ENCODE results near the gene WNT10A.
"Not testable (repeated sequence)": the region's sequence is repeated elsewhere in the genome, so short reads cannot be mapped to it uniquely, and the experiment has no call there.

The WNT10A gene

GRCh38 chr2:218925434-218925833, 44.8 kb downstream of the WNT10A start:
- Histone ChIP-seq H4K20me1 (ENCODE audit: insufficient read depth, low read length) (no peaks in the 10 kb centered on the region), H3K27ac (ENCODE audit: low read depth, low read length, poor library complexity, severe bottlenecking) (no peak overlapping the region), H3K9me3 (ENCODE audit: low read length) (no peaks in the 10 kb centered on the region), H3K27me3 (ENCODE audit: insufficient read depth, low read length) (no peaks in the 10 kb centered on the region), H3K9ac (ENCODE audit: low read length) (no peak overlapping the region), H3K79me2 (ENCODE audit: insufficient read depth, low read length) (no peaks in the 10 kb centered on the region), H3K4me1 (ENCODE audit: insufficient read depth, low read length, severe bottlenecking) (no peaks in the 10 kb centered on the region), H2AFZ (ENCODE audit: low read length) (no peak overlapping the region), H3K9me2 (ENCODE audit: low read depth, low read length) (no peaks in the 10 kb centered on the region), H3K4me2 (ENCODE audit: low read length) (no peak overlapping the region), H3K36me3 (ENCODE audit: insufficient read depth, low read length) (no peaks in the 10 kb centered on the region), H3K4me3 (ENCODE audit: low read depth, low read length, poor library complexity, severe bottlenecking) (no peak overlapping the region), H3F3A (ENCODE audit: insufficient read depth, low read length) (no peaks in the 10 kb centered on the region)
- no peak for TF ChIP-seq EZH2 (IDR thresholded peaks at IDR 0.05; ENCODE audit: borderline replicate concordance, low read length)
- TF ChIP-seq, protein P1, sequence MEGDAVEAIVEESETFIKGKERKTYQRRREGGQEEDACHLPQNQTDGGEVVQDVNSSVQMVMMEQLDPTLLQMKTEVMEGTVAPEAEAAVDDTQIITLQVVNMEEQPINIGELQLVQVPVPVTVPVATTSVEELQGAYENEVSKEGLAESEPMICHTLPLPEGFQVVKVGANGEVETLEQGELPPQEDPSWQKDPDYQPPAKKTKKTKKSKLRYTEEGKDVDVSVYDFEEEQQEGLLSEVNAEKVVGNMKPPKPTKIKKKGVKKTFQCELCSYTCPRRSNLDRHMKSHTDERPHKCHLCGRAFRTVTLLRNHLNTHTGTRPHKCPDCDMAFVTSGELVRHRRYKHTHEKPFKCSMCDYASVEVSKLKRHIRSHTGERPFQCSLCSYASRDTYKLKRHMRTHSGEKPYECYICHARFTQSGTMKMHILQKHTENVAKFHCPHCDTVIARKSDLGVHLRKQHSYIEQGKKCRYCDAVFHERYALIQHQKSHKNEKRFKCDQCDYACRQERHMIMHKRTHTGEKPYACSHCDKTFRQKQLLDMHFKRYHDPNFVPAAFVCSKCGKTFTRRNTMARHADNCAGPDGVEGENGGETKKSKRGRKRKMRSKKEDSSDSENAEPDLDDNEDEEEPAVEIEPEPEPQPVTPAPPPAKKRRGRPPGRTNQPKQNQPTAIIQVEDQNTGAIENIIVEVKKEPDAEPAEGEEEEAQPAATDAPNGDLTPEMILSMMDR (IDR thresholded peaks at IDR 0.05; ENCODE audit: low read length), result no peak

GRCh38 chr2:218927422-218927821, 46.8 kb downstream of the WNT10A start:
- Histone ChIP-seq H3K4me1 (ENCODE audit: insufficient read depth, low read length, severe bottlenecking) (no peaks in the 10 kb centered on the region), H3K36me3 (ENCODE audit: insufficient read depth, low read length) (no peaks in the 10 kb centered on the region), H3K27ac (ENCODE audit: low read depth, low read length, poor library complexity, severe bottlenecking) (no peak overlapping the region), H3F3A (ENCODE audit: insufficient read depth, low read length) (no peaks in the 10 kb centered on the region), H3K27me3 (ENCODE audit: insufficient read depth, low read length) (no peaks in the 10 kb centered on the region), H4K20me1 (ENCODE audit: insufficient read depth, low read length) (no peaks in the 10 kb centered on the region), H3K9me2 (ENCODE audit: low read depth, low read length) (no peaks in the 10 kb centered on the region), H3K9ac (ENCODE audit: low read length) (no peak overlapping the region), H3K4me3 (ENCODE audit: low read depth, low read length, poor library complexity, severe bottlenecking) (no peak overlapping the region), H2AFZ (ENCODE audit: low read length) (no peak overlapping the region), H3K79me2 (ENCODE audit: insufficient read depth, low read length) (no peaks in the 10 kb centered on the region), H3K4me2 (ENCODE audit: low read length) (no peak overlapping the region), H3K9me3 (ENCODE audit: low read length) (no peaks in the 10 kb centered on the region)
- TF ChIP-seq, protein P1 (IDR thresholded peaks at IDR 0.05; ENCODE audit: low read length), result no peak
- TF ChIP-seq EZH2 (IDR thresholded peaks at IDR 0.05; ENCODE audit: borderline replicate concordance, low read length), result no peak

DNA sequence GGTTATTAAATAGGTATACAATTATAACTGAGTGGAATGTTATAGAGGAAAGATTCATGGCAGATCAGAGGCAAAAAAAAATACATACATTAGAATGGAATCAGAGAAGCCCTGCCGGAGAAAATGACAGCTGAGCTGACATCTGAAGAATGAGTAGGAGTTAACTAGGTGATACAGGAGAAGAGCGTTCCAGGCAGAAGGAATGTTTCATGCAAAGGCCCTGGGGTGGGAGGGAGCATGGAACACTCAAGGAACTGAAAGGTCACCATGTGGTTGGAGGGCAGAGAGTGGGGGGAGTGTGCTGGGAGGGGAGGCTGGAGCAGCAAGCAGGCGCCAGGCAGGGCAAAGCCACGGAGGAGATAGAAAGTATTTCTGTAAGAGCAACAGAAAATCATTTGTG, 47.2 kb downstream of the WNT10A start:
- H3K4me1 ChIP-seq (ENCODE audit: insufficient read depth, low read length, severe bottlenecking), result no peaks in the 10 kb centered on the region
- H3K4me3 ChIP-seq (ENCODE audit: low read depth, low read length, poor library complexity, severe bottlenecking), result no peak overlapping the region
- H3F3A ChIP-seq (ENCODE audit: insufficient read depth, low read length), result no peaks in the 10 kb centered on the region
- H3K27ac ChIP-seq (ENCODE audit: low read depth, low read length, poor library complexity, severe bottlenecking), result no peak overlapping the region
- no peak overlapping the region for H2AFZ ChIP-seq (ENCODE audit: low read length)
- no peak for TF ChIP-seq EZH2 (IDR thresholded peaks at IDR 0.05; ENCODE audit: borderline replicate concordance, low read length)
- TF ChIP-seq, protein P1 (IDR thresholded peaks at IDR 0.05; ENCODE audit: low read length), result no peak
- H3K9me3 ChIP-seq (ENCODE audit: low read length), result no peaks in the 10 kb centered on the region
- H3K79me2 ChIP-seq (ENCODE audit: insufficient read depth, low read length), result no peaks in the 10 kb centered on the region
- no peak overlapping the region for H3K9ac ChIP-seq (ENCODE audit: low read length)
- H3K9me2 ChIP-seq (ENCODE audit: low read depth, low read length), result no peaks in the 10 kb centered on the region
- H4K20me1 ChIP-seq (ENCODE audit: insufficient read depth, low read length), result no peaks in the 10 kb centered on the region
- no peaks in the 10 kb centered on the region for H3K36me3 ChIP-seq (ENCODE audit: insufficient read depth, low read length)
- H3K4me2 ChIP-seq (ENCODE audit: low read length), result no peak overlapping the region
- no peaks in the 10 kb centered on the region for H3K27me3 ChIP-seq (ENCODE audit: insufficient read depth, low read length)

GRCh38 chr2:218930488-218930887, 49.8 kb downstream of the WNT10A start:
- H3K9me2 ChIP-seq (ENCODE audit: low read depth, low read length); H4K20me1 ChIP-seq (ENCODE audit: insufficient read depth, low read length); H3K36me3 ChIP-seq (ENCODE audit: insufficient read depth, low read length); H3K4me3 ChIP-seq (ENCODE audit: low read depth, low read length, poor library complexity, severe bottlenecking); H3K9me3 ChIP-seq (ENCODE audit: low read length); H3K79me2 ChIP-seq (ENCODE audit: insufficient read depth, low read length); H2AFZ ChIP-seq (ENCODE audit: low read length); H3K27me3 ChIP-seq (ENCODE audit: insufficient read depth, low read length); H3F3A ChIP-seq (ENCODE audit: insufficient read depth, low read length); H3K4me2 ChIP-seq (ENCODE audit: low read length); H3K4me1 ChIP-seq (ENCODE audit: insufficient read depth, low read length, severe bottlenecking); H3K9ac ChIP-seq (ENCODE audit: low read length); H3K27ac ChIP-seq (ENCODE audit: low read depth, low read length, poor library complexity, severe bottlenecking): not testable (repeated sequence)

GRCh38 chr2:218931751-218932150, 51.1 kb downstream of the WNT10A start:
- H2AFZ ChIP-seq (ENCODE audit: low read length); H3K27ac ChIP-seq (ENCODE audit: low read depth, low read length, poor library complexity, severe bottlenecking); H3K9me2 ChIP-seq (ENCODE audit: low read depth, low read length); H3K79me2 ChIP-seq (ENCODE audit: insufficient read depth, low read length); H3K36me3 ChIP-seq (ENCODE audit: insufficient read depth, low read length); H3K4me3 ChIP-seq (ENCODE audit: low read depth, low read length, poor library complexity, severe bottlenecking); H3F3A ChIP-seq (ENCODE audit: insufficient read depth, low read length); H3K9me3 ChIP-seq (ENCODE audit: low read length); H3K4me2 ChIP-seq (ENCODE audit: low read length); H3K9ac ChIP-seq (ENCODE audit: low read length); H3K27me3 ChIP-seq (ENCODE audit: insufficient read depth, low read length); H4K20me1 ChIP-seq (ENCODE audit: insufficient read depth, low read length); H3K4me1 ChIP-seq (ENCODE audit: insufficient read depth, low read length, severe bottlenecking): not testable (repeated sequence)
